Measurements from ENCODE around the gene TMPRSS4.

TMPRSS4 gene

GRCh38 chr11:118109231-118109630 is 32.4 kb downstream of the TMPRSS4 start:
- Histone ChIP-seq H3K27ac (ENCODE audit: low read depth, low read length) (no peak overlapping the region), H3K4me1 (ENCODE audit: control insufficient read depth, insufficient read depth, low read length) (peaks cover 6% of the 10 kb centered on the region), H3K36me3 (ENCODE audit: control insufficient read depth, insufficient read depth, low read length) (no peaks in the 10 kb centered on the region), H3K9me3 (ENCODE audit: control insufficient read depth, insufficient read depth, low read length) (no peaks in the 10 kb centered on the region), H3K4me3 (ENCODE audit: low read depth, low read length) (no peak overlapping the region), H3K27me3 (ENCODE audit: control insufficient read depth, insufficient read depth, low read length) (no peaks in the 10 kb centered on the region), H3K9ac (ENCODE audit: low read depth, low read length) (no peak overlapping the region)

- no peaks in the 10 kb centered on the region for H3K36me3 ChIP-seq (ENCODE audit: control insufficient read depth, insufficient read depth, low read length)
- no peak overlapping the region for H3K9ac ChIP-seq (ENCODE audit: low read depth, low read length)
- H3K4me1 ChIP-seq (ENCODE audit: control insufficient read depth, insufficient read depth, low read length) = peaks cover 6% of the 10 kb centered on the region
- no peaks in the 10 kb centered on the region for H3K27me3 ChIP-seq (ENCODE audit: control insufficient read depth, insufficient read depth, low read length)
- no peak overlapping the region for H3K27ac ChIP-seq (ENCODE audit: low read depth, low read length)
- H3K4me3 ChIP-seq (ENCODE audit: low read depth, low read length) = no peak overlapping the region
- H3K9me3 ChIP-seq (ENCODE audit: control insufficient read depth, insufficient read depth, low read length) = no peaks in the 10 kb centered on the region
Measured at GRCh38 chr11:118111019-118111743, 34.3 kb downstream of the TMPRSS4 start.

DNA sequence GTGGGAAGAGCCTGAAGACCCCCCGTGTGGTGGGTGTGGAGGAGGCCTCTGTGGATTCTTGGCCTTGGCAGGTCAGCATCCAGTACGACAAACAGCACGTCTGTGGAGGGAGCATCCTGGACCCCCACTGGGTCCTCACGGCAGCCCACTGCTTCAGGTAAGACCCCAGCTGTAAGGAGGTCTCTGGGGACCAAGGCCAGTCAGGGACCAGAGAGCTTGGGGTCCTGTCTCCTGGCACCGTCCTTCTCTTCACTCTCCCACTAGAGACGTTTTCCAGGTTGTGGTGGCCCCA is 34.8 kb downstream of the TMPRSS4 start:
- Histone ChIP-seq H3K4me3 (ENCODE audit: low read depth, low read length) (no peak overlapping the region), H3K27me3 (ENCODE audit: control insufficient read depth, insufficient read depth, low read length) (no peaks in the 10 kb centered on the region), H3K27ac (ENCODE audit: low read depth, low read length) (no peak overlapping the region), H3K9ac (ENCODE audit: low read depth, low read length) (no peak overlapping the region), H3K4me1 (ENCODE audit: control insufficient read depth, insufficient read depth, low read length) (peaks cover 6% of the 10 kb centered on the region), H3K9me3 (ENCODE audit: control insufficient read depth, insufficient read depth, low read length) (no peaks in the 10 kb centered on the region), H3K36me3 (ENCODE audit: control insufficient read depth, insufficient read depth, low read length) (no peaks in the 10 kb centered on the region)

DNA sequence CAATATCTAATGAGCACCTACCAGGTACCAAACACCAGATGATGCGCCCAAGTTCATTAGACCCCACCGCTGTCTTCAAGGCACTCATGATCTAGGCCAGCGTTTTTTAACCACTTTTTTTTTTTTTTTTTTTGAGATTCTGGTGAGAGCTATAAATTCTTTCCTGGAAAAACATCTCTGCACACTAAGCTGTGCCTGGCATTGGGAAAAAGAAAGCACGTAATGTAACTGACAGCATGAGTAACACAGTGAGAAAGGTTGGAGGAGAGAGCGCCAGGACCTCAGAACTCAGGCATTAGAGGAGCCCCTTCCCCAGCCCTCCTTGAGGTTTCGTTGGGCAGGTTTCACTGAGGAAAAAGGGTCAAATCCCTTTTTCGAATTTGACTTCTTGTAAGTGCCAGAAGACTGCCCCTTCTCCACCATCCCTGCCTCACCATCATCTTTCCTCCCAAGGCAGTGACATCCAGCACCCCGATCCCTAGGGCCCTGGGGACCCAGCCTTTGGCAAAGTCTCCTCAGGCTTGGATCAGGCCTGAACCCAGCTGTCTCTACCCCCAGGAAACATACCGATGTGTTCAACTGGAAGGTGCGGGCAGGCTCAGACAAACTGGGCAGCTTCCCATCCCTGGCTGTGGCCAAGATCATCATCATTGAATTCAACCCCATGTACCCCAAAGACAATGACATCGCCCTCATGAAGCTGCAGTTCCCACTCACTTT is 36.0 kb downstream of the TMPRSS4 start:
- Histone ChIP-seq H3K4me1 (ENCODE audit: control insufficient read depth, insufficient read depth, low read length) (peaks cover 6% of the 10 kb centered on the region), H3K27me3 (ENCODE audit: control insufficient read depth, insufficient read depth, low read length) (no peaks in the 10 kb centered on the region), H3K9ac (ENCODE audit: low read depth, low read length) (no peak overlapping the region)

GRCh38 chr11:118114266-118114665 is 37.4 kb downstream of the TMPRSS4 start:
- H3K4me3 ChIP-seq (ENCODE audit: low read depth, low read length) = no peak overlapping the region
- H3K4me1 ChIP-seq (ENCODE audit: control insufficient read depth, insufficient read depth, low read length) = peaks cover 6% of the 10 kb centered on the region; the same call in 1 of the 2 replicates
- H3K27me3 ChIP-seq (ENCODE audit: control insufficient read depth, insufficient read depth, low read length) = no peaks in the 10 kb centered on the region
- H3K9me3 ChIP-seq (ENCODE audit: control insufficient read depth, insufficient read depth, low read length) = no peaks in the 10 kb centered on the region
- no peak overlapping the region for H3K27ac ChIP-seq (ENCODE audit: low read depth, low read length)
- no peaks in the 10 kb centered on the region for H3K36me3 ChIP-seq (ENCODE audit: control insufficient read depth, insufficient read depth, low read length)
- H3K9ac ChIP-seq (ENCODE audit: low read depth, low read length) = no peak overlapping the region

More for the DNA sequence above, 36.0 kb downstream of the TMPRSS4 start:
- H3K27ac ChIP-seq (ENCODE audit: low read depth, low read length) = no peak overlapping the region
- H3K36me3 ChIP-seq (ENCODE audit: control insufficient read depth, insufficient read depth, low read length) = no peaks in the 10 kb centered on the region
- no peak overlapping the region for H3K4me3 ChIP-seq (ENCODE audit: low read depth, low read length)
- no peaks in the 10 kb centered on the region for H3K9me3 ChIP-seq (ENCODE audit: control insufficient read depth, insufficient read depth, low read length)

- Histone ChIP-seq H3K27me3 (ENCODE audit: control insufficient read depth, insufficient read depth, low read length) (no peaks in the 10 kb centered on the region), H3K36me3 (ENCODE audit: control insufficient read depth, insufficient read depth, low read length) (no peaks in the 10 kb centered on the region), H3K9ac (ENCODE audit: low read depth, low read length) (no peak overlapping the region), H3K9me3 (ENCODE audit: control insufficient read depth, insufficient read depth, low read length) (no peaks in the 10 kb centered on the region), H3K4me3 (ENCODE audit: low read depth, low read length) (no peak overlapping the region), H3K4me1 (ENCODE audit: control insufficient read depth, insufficient read depth, low read length) (peaks cover 6% of the 10 kb centered on the region; the same call in 1 of the 2 replicates), H3K27ac (ENCODE audit: low read depth, low read length) (no peak overlapping the region)
Measured at GRCh38 chr11:118115048-118115447, 38.2 kb downstream of the TMPRSS4 start.

- H3K36me3 ChIP-seq (ENCODE audit: control insufficient read depth, insufficient read depth, low read length) = no peaks in the 10 kb centered on the region
Measured at GRCh38 chr11:118117790-118118601, 41.1 kb downstream of the TMPRSS4 start.

GRCh38 chr11:118120793-118121192 is 43.9 kb downstream of the TMPRSS4 start:
- H3K36me3 ChIP-seq (ENCODE audit: control insufficient read depth, insufficient read depth, low read length) = no peaks in the 10 kb centered on the region
- H3K9me3 ChIP-seq (ENCODE audit: control insufficient read depth, insufficient read depth, low read length) = no peaks in the 10 kb centered on the region
- no peak overlapping the region for H3K9ac ChIP-seq (ENCODE audit: low read depth, low read length)
- H3K4me3 ChIP-seq (ENCODE audit: low read depth, low read length) = no peak overlapping the region
- no peak overlapping the region for H3K27ac ChIP-seq (ENCODE audit: low read depth, low read length)
- H3K27me3 ChIP-seq (ENCODE audit: control insufficient read depth, insufficient read depth, low read length) = no peaks in the 10 kb centered on the region; the same call in 1 of the 2 replicates
- peaks cover 6% of the 10 kb centered on the region; the same call in 1 of the 2 replicates for H3K4me1 ChIP-seq (ENCODE audit: control insufficient read depth, insufficient read depth, low read length)

More at GRCh38 chr11:118117790-118118601, 41.1 kb downstream of the TMPRSS4 start:
- H3K4me1 ChIP-seq (ENCODE audit: control insufficient read depth, insufficient read depth, low read length) = peaks cover 6% of the 10 kb centered on the region; the same call in 1 of the 2 replicates
- H3K4me3 ChIP-seq (ENCODE audit: low read depth, low read length) = no peak overlapping the region
- H3K9me3 ChIP-seq (ENCODE audit: control insufficient read depth, insufficient read depth, low read length) = no peaks in the 10 kb centered on the region
- H3K9ac ChIP-seq (ENCODE audit: low read depth, low read length) = no peak overlapping the region
- no peaks in the 10 kb centered on the region; the same call in 1 of the 2 replicates for H3K27me3 ChIP-seq (ENCODE audit: control insufficient read depth, insufficient read depth, low read length)
- no peak overlapping the region for H3K27ac ChIP-seq (ENCODE audit: low read depth, low read length)

GRCh38 chr11:118124929-118125535 is 48.2 kb downstream of the TMPRSS4 start:
- Histone ChIP-seq H3K27ac (ENCODE audit: low read depth, low read length) (no peak overlapping the region), H3K4me1 (ENCODE audit: control insufficient read depth, insufficient read depth, low read length) (no peaks in the 10 kb centered on the region), H3K4me3 (ENCODE audit: low read depth, low read length) (no peak overlapping the region), H3K36me3 (ENCODE audit: control insufficient read depth, insufficient read depth, low read length) (no peaks in the 10 kb centered on the region), H3K9ac (ENCODE audit: low read depth, low read length) (no peak overlapping the region), H3K9me3 (ENCODE audit: control insufficient read depth, insufficient read depth, low read length) (no peaks in the 10 kb centered on the region), H3K27me3 (ENCODE audit: control insufficient read depth, insufficient read depth, low read length) (no peaks in the 10 kb centered on the region; the same call in 1 of the 2 replicates)

- Histone ChIP-seq H3K4me3 (ENCODE audit: low read depth, low read length) (no peak overlapping the region), H3K27ac (ENCODE audit: low read depth, low read length) (no peak overlapping the region), H3K27me3 (ENCODE audit: control insufficient read depth, insufficient read depth, low read length) (no peaks in the 10 kb centered on the region; the same call in 1 of the 2 replicates), H3K36me3 (ENCODE audit: control insufficient read depth, insufficient read depth, low read length) (no peaks in the 10 kb centered on the region), H3K4me1 (ENCODE audit: control insufficient read depth, insufficient read depth, low read length) (no peaks in the 10 kb centered on the region), H3K9me3 (ENCODE audit: control insufficient read depth, insufficient read depth, low read length) (no peaks in the 10 kb centered on the region), H3K9ac (ENCODE audit: low read depth, low read length) (no peak overlapping the region)
Measured at GRCh38 chr11:118126082-118126838, 49.4 kb downstream of the TMPRSS4 start.

Data from HUES48 (cell line).